Measurements from ENCODE around the gene MID1. TPM values are rescaled to one million over a fixed set of nuclear protein-coding genes. Genes with fewer than 3 reads are reported as not detected.
A peak's percentile ranks its signal among the peaks of the same experiment; 100 is the strongest.

MID1 gene
- polyA plus RNA-seq, 1 donor = 11.1 TPM

- no peak overlapping the region for H3K27ac ChIP-seq (ENCODE audit: low read length)
- DNase-seq = no peak
- H3K4me1 ChIP-seq (ENCODE audit: control insufficient read depth, insufficient read depth, low read length) = no peaks in the 10 kb centered on the region
- no peaks in the 10 kb centered on the region for H3K9me3 ChIP-seq (ENCODE audit: control insufficient read depth, low read depth, low read length)
- H3K4me3 ChIP-seq (ENCODE audit: low read length) = no peak overlapping the region
- no CpG with 5 or more reads among the region's 5 CpGs for WGBS (ENCODE audit: insufficient coverage, low lambda C conversion rate)
- H3K36me3 ChIP-seq (ENCODE audit: control insufficient read depth, insufficient read depth, low read length) = peaks cover 9% of the 10 kb centered on the region
- H3K27me3 ChIP-seq (ENCODE audit: control insufficient read depth, insufficient read depth, low read length) = no peaks in the 10 kb centered on the region
These were observed 137.7 kb downstream of the MID1 start for GRCh38 chrX:10482708-10483107.

DNA sequence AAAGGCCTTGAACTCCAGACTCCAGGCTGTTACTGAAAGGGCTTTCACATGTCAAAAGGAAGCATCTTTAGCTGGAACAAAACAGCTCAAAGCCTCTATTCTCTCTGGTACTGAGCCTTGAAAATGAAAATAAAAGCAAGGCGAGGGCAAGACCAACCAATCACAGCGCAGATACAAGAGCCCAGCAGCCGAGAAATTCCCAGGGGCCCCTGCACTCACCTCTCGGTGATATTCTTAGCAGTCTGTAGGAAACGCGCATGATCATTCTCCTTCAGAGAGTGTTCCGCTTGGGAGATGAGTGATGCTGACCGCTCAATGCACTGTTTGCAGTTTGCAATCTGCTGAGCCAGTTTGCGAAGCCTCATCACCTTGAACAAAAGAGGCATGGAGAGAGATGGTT, 138.1 kb downstream of the MID1 start:
- Histone ChIP-seq H3K27me3 (ENCODE audit: control insufficient read depth, insufficient read depth, low read length) (no peaks in the 10 kb centered on the region), H3K36me3 (ENCODE audit: control insufficient read depth, insufficient read depth, low read length) (peaks cover 9% of the 10 kb centered on the region), H3K4me3 (ENCODE audit: low read length) (no peak overlapping the region), H3K4me1 (ENCODE audit: control insufficient read depth, insufficient read depth, low read length) (no peaks in the 10 kb centered on the region), H3K9me3 (ENCODE audit: control insufficient read depth, low read depth, low read length) (no peaks in the 10 kb centered on the region), H3K27ac (ENCODE audit: low read length) (no peak overlapping the region)
- no CpG with 5 or more reads among the region's 9 CpGs for WGBS (ENCODE audit: insufficient coverage, low lambda C conversion rate)
- no peak for DNase-seq

- Histone ChIP-seq H3K27me3 (ENCODE audit: control insufficient read depth, insufficient read depth, low read length) (no peaks in the 10 kb centered on the region), H3K4me3 (ENCODE audit: low read length) (no peak overlapping the region), H3K9me3 (ENCODE audit: control insufficient read depth, low read depth, low read length) (no peaks in the 10 kb centered on the region), H3K4me1 (ENCODE audit: control insufficient read depth, insufficient read depth, low read length) (no peaks in the 10 kb centered on the region), H3K36me3 (ENCODE audit: control insufficient read depth, insufficient read depth, low read length) (peaks cover 9% of the 10 kb centered on the region), H3K27ac (ENCODE audit: low read length) (no peak overlapping the region)
- no peak for DNase-seq
- no CpG with 5 or more reads among the region's 5 CpGs for WGBS (ENCODE audit: insufficient coverage, low lambda C conversion rate)
These were observed 139.5 kb downstream of the MID1 start for GRCh38 chrX:10480861-10481260.

- Histone ChIP-seq H3K9me3 (ENCODE audit: control insufficient read depth, low read depth, low read length) (no peaks in the 10 kb centered on the region), H3K4me1 (ENCODE audit: control insufficient read depth, insufficient read depth, low read length) (no peaks in the 10 kb centered on the region), H3K27me3 (ENCODE audit: control insufficient read depth, insufficient read depth, low read length) (no peaks in the 10 kb centered on the region), H3K4me3 (ENCODE audit: low read length) (no peak overlapping the region), H3K27ac (ENCODE audit: low read length) (no peak overlapping the region), H3K36me3 (ENCODE audit: control insufficient read depth, insufficient read depth, low read length) (peaks cover 9% of the 10 kb centered on the region)
- DNase-seq = no peak
- no CpG with 5 or more reads among the region's 3 CpGs for whole genome bisulfite sequencing (ENCODE audit: insufficient coverage, low lambda C conversion rate)
These were observed 140.9 kb downstream of the MID1 start for GRCh38 chrX:10479508-10479907.

DNA sequence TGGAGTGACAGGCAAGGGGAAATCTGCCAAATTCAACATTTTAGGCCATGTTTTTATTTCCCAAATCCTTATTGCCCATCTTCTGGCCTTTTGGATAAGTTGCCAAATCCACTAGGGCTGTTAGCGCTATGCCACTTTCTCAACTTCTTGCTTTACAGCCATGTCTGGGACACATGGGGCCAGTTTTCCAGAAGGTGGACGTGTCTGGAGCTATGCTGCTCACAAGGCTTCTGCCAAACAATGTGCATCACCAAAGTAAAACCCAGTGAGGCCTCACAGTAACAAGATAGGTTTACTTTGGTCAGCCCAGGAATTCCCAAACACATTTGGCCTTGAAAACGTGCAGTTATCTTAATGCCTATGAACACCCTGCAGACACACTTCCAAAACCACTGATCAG, 142.9 kb downstream of the MID1 start:
- Histone ChIP-seq H3K27ac (ENCODE audit: low read length) (no peak overlapping the region), H3K36me3 (ENCODE audit: control insufficient read depth, insufficient read depth, low read length) (peaks cover 12% of the 10 kb centered on the region)
- WGBS (ENCODE audit: insufficient coverage, low lambda C conversion rate) = no CpG with 5 or more reads among the region's 3 CpGs

DNA sequence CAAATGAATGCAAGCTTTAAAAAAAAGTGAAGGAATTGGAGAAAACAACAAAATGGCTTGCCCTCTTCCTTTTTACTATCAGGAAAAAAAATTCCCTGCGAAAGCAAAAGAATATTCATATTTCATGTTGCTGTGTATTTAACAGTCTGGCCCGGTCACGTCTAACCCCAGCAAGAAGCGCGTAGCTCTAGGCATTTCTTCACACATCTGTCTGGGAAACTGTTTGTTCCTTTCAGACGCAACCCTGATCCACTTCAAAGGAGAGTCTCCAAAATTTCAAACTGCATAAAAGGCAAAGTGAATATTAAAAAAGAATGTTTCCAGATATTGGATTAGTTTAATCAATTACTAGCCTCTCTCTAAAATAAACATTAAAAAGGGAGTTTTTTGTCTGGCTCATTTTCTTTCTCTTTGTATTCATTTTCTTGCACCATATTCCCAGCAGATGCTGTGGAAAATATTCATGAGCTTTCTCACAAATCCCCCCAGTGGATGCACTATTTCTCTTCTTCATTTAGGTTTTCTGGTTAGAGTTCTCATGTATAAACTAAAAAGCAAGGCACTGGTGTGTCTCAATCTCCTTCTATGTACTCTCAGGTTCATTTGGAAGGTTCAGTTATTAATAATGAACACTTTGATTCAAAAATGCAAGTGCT, 145.3 kb downstream of the MID1 start:
- Histone ChIP-seq H3K4me3 (ENCODE audit: low read length) (no peak overlapping the region), H3K4me1 (ENCODE audit: control insufficient read depth, insufficient read depth, low read length) (no peaks in the 10 kb centered on the region), H3K9me3 (ENCODE audit: control insufficient read depth, low read depth, low read length) (no peaks in the 10 kb centered on the region), H3K27ac (ENCODE audit: low read length) (no peak overlapping the region), H3K36me3 (ENCODE audit: control insufficient read depth, insufficient read depth, low read length) (peaks cover 6% of the 10 kb centered on the region), H3K27me3 (ENCODE audit: control insufficient read depth, insufficient read depth, low read length) (no peaks in the 10 kb centered on the region)
- no peak for DNase-seq
- no CpG with 5 or more reads among the region's 6 CpGs for WGBS (ENCODE audit: insufficient coverage, low lambda C conversion rate)

More for the DNA sequence above, 142.9 kb downstream of the MID1 start:
- Histone ChIP-seq H3K27me3 (ENCODE audit: control insufficient read depth, insufficient read depth, low read length) (no peaks in the 10 kb centered on the region), H3K9me3 (ENCODE audit: control insufficient read depth, low read depth, low read length) (no peaks in the 10 kb centered on the region), H3K4me1 (ENCODE audit: control insufficient read depth, insufficient read depth, low read length) (no peaks in the 10 kb centered on the region), H3K4me3 (ENCODE audit: low read length) (no peak overlapping the region)
- DNase-seq = no peak

DNA sequence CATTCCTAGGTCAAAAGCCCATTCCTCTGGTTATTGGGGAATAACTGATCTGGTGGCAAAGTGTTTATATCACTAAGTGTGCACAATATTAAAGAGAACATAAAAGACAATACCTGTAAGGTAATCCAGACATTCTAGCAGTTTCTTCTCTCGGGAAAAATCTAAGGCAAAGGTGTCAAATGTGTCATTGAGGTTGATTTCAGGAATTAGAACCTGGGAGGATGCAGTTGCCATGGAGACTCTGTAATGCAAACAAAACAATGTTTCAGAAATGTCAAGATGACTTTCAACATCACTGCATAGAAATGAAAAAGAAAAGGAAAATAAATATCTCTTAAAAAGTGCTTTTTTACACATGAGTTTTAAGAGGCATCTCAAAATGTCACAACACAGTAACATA, 145.9 kb downstream of the MID1 start:
- Histone ChIP-seq H3K4me3 (ENCODE audit: low read length) (no peak overlapping the region), H3K36me3 (ENCODE audit: control insufficient read depth, insufficient read depth, low read length) (peaks cover 7% of the 10 kb centered on the region), H3K27ac (ENCODE audit: low read length) (no peak overlapping the region), H3K9me3 (ENCODE audit: control insufficient read depth, low read depth, low read length) (no peaks in the 10 kb centered on the region), H3K4me1 (ENCODE audit: control insufficient read depth, insufficient read depth, low read length) (no peaks in the 10 kb centered on the region), H3K27me3 (ENCODE audit: control insufficient read depth, insufficient read depth, low read length) (no peaks in the 10 kb centered on the region)
- WGBS (ENCODE audit: insufficient coverage, low lambda C conversion rate) = no CpG with 5 or more reads among the region's 1 CpG
- DNase-seq = no peak

GRCh38 chrX:10471418-10471817, 149.0 kb downstream of the MID1 start:
- H3K4me3 ChIP-seq (ENCODE audit: low read length) = no peak overlapping the region
- no peaks in the 10 kb centered on the region for H3K9me3 ChIP-seq (ENCODE audit: control insufficient read depth, low read depth, low read length)
- no peaks in the 10 kb centered on the region for H3K27me3 ChIP-seq (ENCODE audit: control insufficient read depth, insufficient read depth, low read length)
- H3K27ac ChIP-seq (ENCODE audit: low read length) = no peak overlapping the region
- no CpG with 5 or more reads among the region's 3 CpGs for WGBS (ENCODE audit: insufficient coverage, low lambda C conversion rate)
- DNase-seq = no peak
- H3K4me1 ChIP-seq (ENCODE audit: control insufficient read depth, insufficient read depth, low read length) = no peaks in the 10 kb centered on the region
- peaks cover 10% of the 10 kb centered on the region for H3K36me3 ChIP-seq (ENCODE audit: control insufficient read depth, insufficient read depth, low read length)

- H3K4me3 ChIP-seq (ENCODE audit: low read length) = no peak overlapping the region
- no peaks in the 10 kb centered on the region for H3K4me1 ChIP-seq (ENCODE audit: control insufficient read depth, insufficient read depth, low read length)
- no peak overlapping the region for H3K27ac ChIP-seq (ENCODE audit: low read length)
- no peaks in the 10 kb centered on the region for H3K27me3 ChIP-seq (ENCODE audit: control insufficient read depth, insufficient read depth, low read length)
- H3K36me3 ChIP-seq (ENCODE audit: control insufficient read depth, insufficient read depth, low read length) = peaks cover 10% of the 10 kb centered on the region
- DNase-seq = no peak
- no peaks in the 10 kb centered on the region for H3K9me3 ChIP-seq (ENCODE audit: control insufficient read depth, low read depth, low read length)
These were observed 150.4 kb downstream of the MID1 start for GRCh38 chrX:10470009-10470408.

DNA sequence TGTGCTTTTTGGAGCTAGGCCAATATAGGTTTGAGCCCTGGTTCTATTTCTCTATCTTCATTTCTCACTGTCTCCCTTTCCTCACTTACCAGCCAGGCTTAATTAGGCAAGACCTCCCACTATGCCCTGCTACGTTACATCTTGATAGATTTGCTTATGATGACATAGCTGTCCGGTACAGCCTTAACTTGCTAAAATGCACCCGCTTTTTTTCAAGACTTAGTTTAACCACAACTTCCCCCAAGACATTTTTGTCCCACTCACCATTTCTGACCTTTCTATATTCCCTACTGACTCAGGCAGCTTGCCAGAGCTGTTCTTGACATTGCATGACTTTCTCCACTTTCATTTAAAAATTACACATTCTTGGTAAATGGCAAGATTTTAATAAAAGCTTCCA, 152.6 kb downstream of the MID1 start:
- H3K27ac ChIP-seq (ENCODE audit: low read length) = no peak overlapping the region
- no peak overlapping the region for H3K4me3 ChIP-seq (ENCODE audit: low read length)
- H3K36me3 ChIP-seq (ENCODE audit: control insufficient read depth, insufficient read depth, low read length) = peaks cover 11% of the 10 kb centered on the region
- no CpG with 5 or more reads among the region's 3 CpGs for WGBS (ENCODE audit: insufficient coverage, low lambda C conversion rate)
- no peaks in the 10 kb centered on the region for H3K27me3 ChIP-seq (ENCODE audit: control insufficient read depth, insufficient read depth, low read length)
- DNase-seq = no peak
- no peaks in the 10 kb centered on the region for H3K4me1 ChIP-seq (ENCODE audit: control insufficient read depth, insufficient read depth, low read length)
- no peaks in the 10 kb centered on the region for H3K9me3 ChIP-seq (ENCODE audit: control insufficient read depth, low read depth, low read length)

- DNase-seq = peak in 1 of 2 donors; percentile 5
- no CpG with 5 or more reads among the region's 2 CpGs for WGBS (ENCODE audit: insufficient coverage, low lambda C conversion rate)
These were observed 155.1 kb downstream of the MID1 start for GRCh38 chrX:10465254-10465653.

More at GRCh38 chrX:10465254-10465653, 155.1 kb downstream of the MID1 start:
- no peaks in the 10 kb centered on the region for H3K4me1 ChIP-seq (ENCODE audit: control insufficient read depth, insufficient read depth, low read length)
- peaks cover 7% of the 10 kb centered on the region for H3K36me3 ChIP-seq (ENCODE audit: control insufficient read depth, insufficient read depth, low read length)
- H3K27ac ChIP-seq (ENCODE audit: low read length) = no peak overlapping the region
- no peaks in the 10 kb centered on the region for H3K9me3 ChIP-seq (ENCODE audit: control insufficient read depth, low read depth, low read length)
- H3K4me3 ChIP-seq (ENCODE audit: low read length) = no peak overlapping the region
- no peaks in the 10 kb centered on the region for H3K27me3 ChIP-seq (ENCODE audit: control insufficient read depth, insufficient read depth, low read length)
